Measurements from ENCODE around the gene GRHL1.
"Not testable (repeated sequence)": the region's sequence is repeated elsewhere in the genome, so short reads cannot be mapped to it uniquely, and the experiment has no call there.

The GRHL1 gene

DNA sequence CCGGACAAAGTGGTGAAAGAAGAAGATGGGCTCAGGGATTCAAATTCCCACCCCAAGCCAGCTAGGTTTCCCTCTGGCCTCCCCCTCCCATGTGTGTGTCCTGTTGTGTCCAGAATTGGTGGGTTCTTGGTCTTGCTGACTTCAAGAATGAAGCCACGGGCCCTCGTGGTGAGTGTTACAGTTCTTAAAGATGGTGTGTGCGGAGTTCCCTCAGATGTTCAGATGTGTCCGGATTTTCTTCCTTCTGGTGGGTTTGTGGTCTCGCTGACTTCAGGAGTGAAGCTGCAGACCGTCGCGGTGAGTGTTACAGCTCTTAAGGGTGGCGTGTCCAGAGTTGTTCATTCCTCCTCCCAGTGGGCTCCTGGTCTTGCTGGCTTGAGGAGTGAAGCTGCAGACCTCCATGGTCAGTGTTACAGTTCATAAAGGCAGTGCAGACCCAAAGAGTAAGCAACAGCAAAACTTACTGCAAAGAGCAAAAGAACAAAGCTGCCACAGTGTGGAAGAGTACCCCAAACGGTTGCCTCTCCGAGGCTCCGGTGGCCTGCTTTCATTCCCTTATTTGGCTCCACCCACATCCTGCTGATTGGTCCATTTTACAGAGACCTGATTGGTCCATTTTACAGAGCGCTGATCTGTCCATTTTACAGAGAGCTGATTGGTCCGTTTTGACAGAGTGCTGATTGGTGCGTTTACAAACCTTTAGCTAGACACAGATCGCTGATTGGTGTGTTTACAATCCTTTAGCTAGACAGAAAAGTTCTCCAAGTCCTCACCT, 54.2 kb downstream of the GRHL1 start:
- no peak for DNase-seq (ENCODE audit: low read depth in 1 of 2, low spot score in 1 of 2)
- no peak for TF ChIP-seq JUND (IDR thresholded peaks at IDR 0.05; ENCODE audit: low read depth)
- in situ Hi-C loops (cut with HindIII; ENCODE audit: low pct_unique_long_range_greater_than_20kb, low sequenced_read_pairs) = no loop called here

DNA sequence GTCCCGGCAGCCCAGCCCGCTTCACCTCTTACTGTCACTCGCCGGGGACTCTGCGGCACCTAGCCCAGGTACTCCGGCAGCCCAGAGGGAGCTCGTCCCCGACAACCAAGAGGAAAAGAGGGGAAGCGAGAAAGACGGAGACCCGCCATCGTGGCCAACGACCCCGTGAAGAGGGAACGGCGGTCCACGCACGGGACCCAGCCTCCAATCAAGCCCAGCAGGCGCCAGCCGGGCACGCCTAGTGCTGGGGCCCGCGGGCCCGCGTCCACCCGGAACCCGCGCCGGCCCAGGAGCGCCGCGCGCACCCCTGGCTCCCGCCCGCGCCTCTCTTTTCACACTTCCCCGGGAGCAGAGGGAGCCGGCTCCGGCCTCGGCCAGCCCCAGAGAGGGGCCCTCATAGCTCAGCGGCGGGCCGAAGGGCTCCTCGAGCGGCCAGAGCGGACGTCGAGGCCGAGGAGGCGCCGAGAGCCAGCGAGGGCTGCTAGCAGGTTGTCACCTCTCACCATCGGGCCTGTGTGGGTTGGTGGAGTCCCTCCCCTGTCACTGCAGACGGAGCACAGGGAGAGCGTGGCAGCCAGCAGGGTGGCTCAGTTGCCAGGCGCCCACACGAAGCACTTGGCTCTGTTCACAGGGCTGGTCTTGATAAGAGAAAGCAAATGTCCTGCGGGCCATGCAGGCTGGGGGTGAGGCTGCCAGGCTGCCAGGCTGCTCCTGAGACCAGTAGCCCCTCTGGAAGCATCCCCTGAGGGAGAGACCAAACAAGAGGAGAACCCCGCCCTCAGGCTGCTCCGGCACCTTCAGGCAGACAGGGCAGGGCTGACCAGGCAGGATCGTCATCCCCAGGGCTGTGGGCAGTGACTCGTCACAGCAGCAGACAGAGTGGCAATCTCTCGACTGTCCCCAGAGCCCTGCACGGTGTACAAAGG, 55.0 kb downstream of the GRHL1 start:
- no peak for DNase-seq (ENCODE audit: low read depth in 1 of 2, low spot score in 1 of 2)
- in situ Hi-C loops (cut with HindIII; ENCODE audit: low pct_unique_long_range_greater_than_20kb, low sequenced_read_pairs) = no loop called here
- no peak for TF ChIP-seq JUND (IDR thresholded peaks at IDR 0.05; ENCODE audit: low read depth)

DNA sequence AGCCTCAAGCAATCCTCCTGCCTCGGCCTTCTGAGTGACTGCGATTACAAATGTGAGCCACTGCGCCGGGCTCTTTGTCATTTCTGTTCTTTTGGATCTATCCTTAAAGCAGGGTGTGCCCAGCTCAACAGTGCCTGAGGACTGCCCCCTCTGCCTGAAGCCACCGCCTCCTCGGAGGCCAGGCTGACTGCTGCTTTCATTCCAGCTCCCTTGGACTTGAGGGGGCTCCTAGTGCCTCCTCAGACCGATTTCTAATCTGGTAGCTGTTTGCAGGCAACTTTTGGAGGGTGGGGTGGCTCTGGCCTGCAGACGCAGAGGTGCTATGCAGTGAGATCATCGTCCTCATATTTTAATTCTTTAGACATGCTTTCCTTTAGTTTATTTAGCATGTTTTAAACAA, 55.9 kb downstream of the GRHL1 start:
- no peak for DNase-seq (ENCODE audit: low read depth in 1 of 2, low spot score in 1 of 2)
- in situ Hi-C loops (cut with HindIII; ENCODE audit: low pct_unique_long_range_greater_than_20kb, low sequenced_read_pairs) = no loop called here
- TF ChIP-seq JUND (IDR thresholded peaks at IDR 0.05; ENCODE audit: low read depth) = no peak

DNA sequence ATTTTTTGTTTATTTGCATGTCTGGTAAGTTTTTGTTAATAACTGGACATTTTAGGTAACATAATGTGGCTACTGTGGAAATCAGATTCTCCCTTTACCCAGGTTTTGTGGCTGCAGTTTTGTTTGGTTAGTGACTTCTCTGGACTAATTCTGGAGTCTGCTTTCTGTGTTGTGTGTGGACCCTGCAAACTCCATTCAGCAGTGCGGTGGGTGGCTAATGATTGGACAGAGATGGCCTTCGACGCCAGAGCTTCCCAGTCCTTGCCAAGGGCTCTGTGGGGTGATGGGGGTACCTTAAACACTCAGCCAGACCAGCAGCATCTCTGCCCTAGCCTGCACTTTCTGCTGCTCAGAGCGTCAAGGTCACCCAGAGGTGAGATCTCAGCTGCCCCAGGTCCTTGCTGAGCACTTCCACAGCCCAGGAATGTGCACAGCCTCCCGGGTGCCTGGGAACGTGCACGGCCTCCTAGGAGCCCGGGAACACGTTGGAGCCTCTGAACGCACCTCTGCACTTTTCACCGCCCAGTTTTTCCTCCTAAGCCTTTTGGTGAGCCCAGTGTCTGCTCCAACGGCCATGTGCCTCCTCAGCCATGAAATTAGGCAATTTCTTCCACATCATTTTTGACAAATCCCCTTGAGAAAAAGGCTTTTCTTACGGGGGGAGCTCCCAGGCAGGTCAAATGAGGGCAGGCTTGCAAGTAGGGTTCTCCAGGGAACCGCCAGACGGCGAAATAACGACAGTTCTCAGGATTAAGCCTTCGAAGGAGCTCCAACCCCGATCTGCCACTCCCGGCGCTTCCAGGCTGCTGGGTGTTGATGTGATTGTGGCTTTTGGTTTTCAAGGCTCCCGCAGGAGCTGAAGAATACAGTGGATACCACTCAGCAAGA, 56.7 kb downstream of the GRHL1 start:
- no peak for TF ChIP-seq JUND (IDR thresholded peaks at IDR 0.05; ENCODE audit: low read depth)
- in situ Hi-C loops (cut with HindIII; ENCODE audit: low pct_unique_long_range_greater_than_20kb, low sequenced_read_pairs) = no loop called here

DNA sequence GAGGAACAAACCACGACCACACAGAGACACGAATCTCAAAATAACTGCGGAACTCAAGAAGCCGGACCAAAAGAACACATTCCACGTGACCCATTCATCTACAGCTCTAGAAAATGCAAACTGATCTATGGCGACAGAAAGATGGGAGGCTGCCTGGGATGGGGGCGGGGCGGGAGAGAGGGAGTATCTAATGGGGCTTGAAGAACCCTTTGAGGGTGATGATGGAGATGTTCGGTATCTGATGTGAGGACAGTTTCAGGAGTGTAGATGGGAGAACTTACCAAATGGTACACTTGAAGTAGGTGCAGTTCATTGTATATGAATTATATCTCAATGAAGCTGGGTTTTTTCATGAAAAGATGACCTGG, 57.3 kb downstream of the GRHL1 start:
- no peak for DNase-seq (ENCODE audit: low read depth in 1 of 2, low spot score in 1 of 2)
- no peak for TF ChIP-seq JUND (IDR thresholded peaks at IDR 0.05; ENCODE audit: low read depth)
- in situ Hi-C loops (cut with HindIII; ENCODE audit: low pct_unique_long_range_greater_than_20kb, low sequenced_read_pairs) = no loop called here

More for the DNA sequence above, 56.7 kb downstream of the GRHL1 start:
- DNase-seq (ENCODE audit: low read depth in 1 of 2, low spot score in 1 of 2) = no peak

DNA sequence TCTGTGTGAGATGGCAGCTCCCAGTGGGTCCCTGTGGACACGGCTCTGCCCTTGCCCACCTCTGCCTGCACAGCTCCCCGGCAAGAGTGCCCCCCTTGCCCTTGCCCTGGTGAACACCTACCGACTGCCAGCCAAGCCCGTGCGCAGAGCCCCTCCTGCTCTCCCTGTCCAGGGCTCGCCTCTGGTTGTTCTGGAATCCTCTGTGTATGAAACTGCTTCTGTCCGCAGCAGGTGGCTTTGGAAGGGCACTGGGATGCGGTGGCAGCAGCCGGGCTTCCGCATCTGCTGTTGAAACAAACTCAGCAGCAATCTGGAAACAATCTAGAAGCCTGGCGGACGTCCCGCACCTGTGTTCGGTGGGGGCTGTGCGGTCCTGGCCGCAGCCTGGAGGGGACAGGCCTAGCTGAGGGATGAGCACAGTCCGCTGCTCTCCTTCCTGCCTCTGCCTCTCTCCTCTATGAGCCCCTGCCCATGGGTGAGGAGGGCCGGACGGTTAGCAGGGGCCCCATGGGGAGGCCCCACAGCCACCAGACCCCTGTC, 57.8 kb downstream of the GRHL1 start:
- no peak for TF ChIP-seq JUND (IDR thresholded peaks at IDR 0.05; ENCODE audit: low read depth)
- in situ Hi-C loops (cut with HindIII; ENCODE audit: low pct_unique_long_range_greater_than_20kb, low sequenced_read_pairs) = no loop called here
- no peak for DNase-seq (ENCODE audit: low read depth in 1 of 2, low spot score in 1 of 2)

DNA sequence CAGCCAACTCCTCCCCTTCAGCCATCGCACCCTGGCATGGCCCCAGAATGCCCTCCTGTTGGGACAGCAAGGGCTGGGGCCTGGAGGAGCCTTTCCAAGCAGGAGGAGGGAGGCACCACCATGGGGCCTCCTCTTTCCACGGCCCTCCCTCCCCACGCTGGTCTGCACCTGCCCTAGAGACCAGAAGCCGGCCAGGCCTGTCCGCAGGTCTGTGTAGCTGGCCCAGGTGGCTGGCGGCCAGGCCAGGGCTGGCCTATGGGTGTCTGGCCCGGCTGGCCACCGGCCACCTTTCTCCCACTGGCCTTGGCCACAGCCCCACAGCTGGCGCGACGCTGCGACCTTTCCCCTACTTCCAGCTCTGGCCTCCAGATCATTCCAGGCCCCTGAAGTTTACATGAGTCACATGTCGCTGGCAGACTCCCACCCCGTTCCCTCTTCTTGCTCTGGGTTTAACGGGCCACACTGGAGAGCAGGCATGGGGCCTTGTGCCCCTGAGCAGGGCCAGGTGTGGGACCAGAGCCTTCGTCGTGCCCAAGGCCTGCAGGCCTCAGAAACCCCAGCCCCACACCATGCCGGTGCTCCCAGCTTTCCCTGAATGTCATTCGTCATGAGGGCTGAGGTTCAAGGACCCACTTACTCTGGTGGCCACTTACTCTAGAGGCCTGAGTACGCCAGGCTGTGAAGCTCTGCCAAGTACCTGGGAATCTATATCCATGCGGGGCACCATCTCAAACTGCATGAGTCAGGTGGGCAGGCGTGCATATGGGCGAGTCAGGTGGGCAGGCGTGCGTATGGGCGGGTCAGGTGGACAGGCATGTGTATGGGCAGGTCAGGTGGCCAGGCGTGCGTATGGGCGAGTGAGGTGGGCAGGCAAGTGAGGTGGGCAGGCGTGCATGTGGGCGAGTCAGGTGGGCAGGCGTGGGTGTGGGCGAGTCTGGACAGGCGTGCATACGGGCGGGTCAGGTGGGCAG, 58.6 kb downstream of the GRHL1 start:
- in situ Hi-C loops (cut with HindIII; ENCODE audit: low pct_unique_long_range_greater_than_20kb, low sequenced_read_pairs) = no loop called here
- DNase-seq (ENCODE audit: low read depth in 1 of 2, low spot score in 1 of 2) = no peak
- no peak for TF ChIP-seq JUND (IDR thresholded peaks at IDR 0.05; ENCODE audit: low read depth)

DNA sequence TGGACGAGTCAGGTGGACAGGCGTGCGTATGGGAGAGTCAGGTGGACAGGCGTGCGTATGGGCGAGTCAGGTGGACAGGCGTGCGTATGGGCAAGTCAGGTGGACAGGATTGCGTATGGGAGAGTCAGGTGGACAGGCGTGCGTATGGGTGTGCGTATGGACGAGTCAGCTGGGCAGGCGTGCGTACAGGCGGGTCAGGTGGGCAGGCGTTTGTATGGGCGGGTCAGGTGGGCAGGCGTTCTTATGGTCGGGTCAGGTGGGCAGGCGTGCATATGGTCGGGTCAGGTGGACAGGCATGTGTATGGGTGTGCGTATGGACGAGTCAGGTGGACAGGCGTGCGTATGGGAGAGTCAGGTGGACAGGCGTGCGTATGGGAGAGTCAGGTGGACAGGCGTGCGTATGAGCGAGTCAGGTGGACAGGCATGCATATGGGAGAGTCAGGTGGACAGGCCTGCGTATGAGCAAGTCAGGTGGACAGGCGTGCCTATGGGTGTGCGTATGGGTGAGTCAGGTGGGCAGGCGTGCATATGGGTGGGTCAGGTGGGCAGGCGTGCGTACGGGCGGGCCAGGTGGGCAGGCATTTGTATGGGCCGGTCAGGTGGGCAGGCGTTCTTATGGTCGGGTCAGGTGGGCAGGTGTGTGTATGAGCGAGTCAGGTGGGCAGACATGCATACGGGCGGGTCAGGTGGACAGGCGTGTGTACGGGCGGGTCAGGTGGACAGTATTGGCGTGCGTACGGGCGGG, 59.5 kb downstream of the GRHL1 start:
- DNase-seq (ENCODE audit: low read depth in 1 of 2, low spot score in 1 of 2); in situ Hi-C loops (cut with HindIII; ENCODE audit: low pct_unique_long_range_greater_than_20kb, low sequenced_read_pairs): not testable (repeated sequence)

DNA sequence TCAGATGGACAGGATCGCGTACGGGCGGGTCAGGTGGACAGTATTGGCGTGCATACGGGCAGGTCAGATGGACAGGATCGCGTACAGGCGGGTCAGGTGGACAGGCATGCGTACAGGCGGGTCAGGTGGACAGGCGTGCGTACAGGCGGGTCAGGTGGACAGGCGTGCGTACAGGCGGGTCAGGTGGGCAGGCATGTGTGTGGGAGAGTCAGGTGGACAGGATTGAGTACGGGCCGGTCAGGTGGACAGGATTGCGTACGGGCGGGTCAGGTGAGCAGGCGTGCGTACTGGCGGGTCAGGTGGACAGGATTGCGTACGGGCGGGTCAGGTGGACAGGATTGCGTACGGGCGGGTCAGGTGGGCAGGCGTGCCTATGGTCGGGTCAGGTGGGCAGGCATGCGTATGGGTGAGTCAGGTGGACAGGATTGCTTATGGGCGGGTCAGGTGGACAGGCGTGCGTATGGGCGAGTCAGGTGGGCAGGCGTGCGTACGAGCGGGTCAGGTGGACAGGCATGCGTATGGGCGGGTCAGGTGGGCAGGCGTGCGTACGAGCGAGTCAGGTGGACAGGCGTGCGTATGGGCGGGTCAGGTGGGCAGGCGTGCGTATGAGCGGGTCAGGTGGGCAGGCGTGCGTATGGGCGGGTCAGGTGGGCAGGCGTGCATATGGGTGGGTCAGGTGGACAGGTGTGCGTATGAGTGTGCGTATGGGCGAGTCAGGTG, 60.3 kb downstream of the GRHL1 start:
- in situ Hi-C loops (cut with HindIII; ENCODE audit: low pct_unique_long_range_greater_than_20kb, low sequenced_read_pairs); DNase-seq (ENCODE audit: low read depth in 1 of 2, low spot score in 1 of 2): not testable (repeated sequence)

DNA sequence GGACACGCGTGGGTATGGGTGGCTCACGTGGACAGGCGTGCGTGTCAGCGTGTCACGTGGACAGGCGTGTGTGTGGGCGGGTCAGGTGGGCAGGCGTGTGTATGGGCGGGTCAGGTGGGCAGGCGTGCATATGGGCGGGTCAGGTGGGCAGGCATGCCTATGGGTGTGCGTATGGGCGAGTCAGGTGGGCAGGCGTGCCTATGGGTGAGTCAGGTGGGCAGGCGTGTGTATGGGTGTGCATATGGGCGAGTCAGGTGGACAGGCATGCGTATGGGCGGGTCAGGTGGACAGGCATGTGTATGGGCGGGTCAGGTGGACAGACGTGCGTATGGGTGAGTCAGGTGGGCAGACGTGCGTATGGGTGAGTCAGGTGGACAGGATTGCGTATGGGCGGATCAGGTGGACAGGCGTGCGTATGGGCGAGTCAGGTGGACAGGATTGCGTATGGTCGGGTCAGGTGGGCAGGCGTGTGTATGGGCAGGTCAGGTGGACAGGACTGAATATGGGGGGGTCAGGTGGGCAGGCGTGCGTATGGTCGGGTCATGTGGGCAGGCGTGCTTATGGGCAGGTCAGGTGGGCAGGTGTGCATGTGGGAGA, 61.0 kb downstream of the GRHL1 start:
- DNase-seq (ENCODE audit: low read depth in 1 of 2, low spot score in 1 of 2); in situ Hi-C loops (cut with HindIII; ENCODE audit: low pct_unique_long_range_greater_than_20kb, low sequenced_read_pairs): not testable (repeated sequence)

Measured in T47D (cell line).